KOPT-K1 (cell line): ENCODE data around the gene UBA1.

Source experiments
- H3K27ac ChIP-seq: fragments of 200-600 bp; sonication (generic); 2 replicates; pipeline ENCODE4 v1.5.1; 2016; ENCODE audit warnings: antibody characterized with exemption, mild to moderate bottlenecking, low read depth, low read length; ENCODE audit not compliant: poor library complexity, severe bottlenecking
- H3K36me3 ChIP-seq: fragments of 200-600 bp; sonication (generic); 2 replicates; pipeline ENCODE4 v1.5.1; 2017; ENCODE audit warnings: antibody characterized with exemption, mild to moderate bottlenecking, low read length, moderate library complexity; ENCODE audit not compliant: insufficient read depth
- H3K9me3 ChIP-seq: fragments of 200-600 bp; sonication (generic); 2 replicates; pipeline ENCODE4 v1.5.1; 2017; ENCODE audit warnings: antibody characterized with exemption, low read length, mild to moderate bottlenecking; ENCODE audit not compliant: insufficient read depth, poor library complexity, severe bottlenecking

UBA1 gene

DNA sequence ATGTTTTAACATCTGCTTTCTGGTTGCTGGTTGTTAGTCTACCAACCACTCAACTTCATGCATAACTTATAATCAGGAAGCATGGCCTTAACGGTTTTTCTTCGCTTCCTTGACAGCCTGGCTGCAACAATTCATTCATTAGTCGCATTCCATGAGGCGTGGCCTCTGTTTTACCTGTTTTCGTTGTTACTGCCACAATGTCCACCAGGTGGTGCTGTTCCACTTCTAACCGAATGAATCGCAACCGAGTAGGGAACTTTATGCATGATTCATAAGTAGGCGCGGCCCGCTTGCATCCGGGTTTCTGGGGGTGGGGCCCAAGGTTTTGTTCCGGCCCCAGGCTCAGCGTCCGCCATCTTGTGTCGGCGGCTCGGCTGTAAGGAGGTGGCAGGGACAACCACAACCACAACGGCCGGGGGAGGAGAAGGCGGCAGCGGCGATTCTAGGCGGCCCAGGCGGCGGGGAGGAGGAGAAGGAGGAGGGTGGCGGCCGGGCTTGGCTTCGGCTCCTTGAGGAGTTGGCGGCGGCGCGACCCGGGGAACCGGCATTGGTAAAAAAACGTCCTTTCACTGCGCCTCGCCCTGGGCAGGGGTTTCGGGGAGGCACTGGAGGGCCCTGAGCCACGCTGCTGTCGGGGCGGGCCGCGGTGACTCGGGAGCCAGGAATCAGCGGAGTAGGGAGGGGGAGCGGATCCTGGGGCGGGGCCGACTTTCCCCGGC is at the start of gene UBA1:
UBA1 (plus strand) TSS at position 355 of the 719 bp plus-strand sequence. CDS start 4,974 bp downstream, outside the sequence.
- no peaks in the 10 kb centered on the region for H3K9me3 ChIP-seq
- H3K36me3 ChIP-seq = peaks cover 33% of the 10 kb centered on the region
- H3K27ac ChIP-seq = peak within 1 kb of the TSS; percentile 93

DNA sequence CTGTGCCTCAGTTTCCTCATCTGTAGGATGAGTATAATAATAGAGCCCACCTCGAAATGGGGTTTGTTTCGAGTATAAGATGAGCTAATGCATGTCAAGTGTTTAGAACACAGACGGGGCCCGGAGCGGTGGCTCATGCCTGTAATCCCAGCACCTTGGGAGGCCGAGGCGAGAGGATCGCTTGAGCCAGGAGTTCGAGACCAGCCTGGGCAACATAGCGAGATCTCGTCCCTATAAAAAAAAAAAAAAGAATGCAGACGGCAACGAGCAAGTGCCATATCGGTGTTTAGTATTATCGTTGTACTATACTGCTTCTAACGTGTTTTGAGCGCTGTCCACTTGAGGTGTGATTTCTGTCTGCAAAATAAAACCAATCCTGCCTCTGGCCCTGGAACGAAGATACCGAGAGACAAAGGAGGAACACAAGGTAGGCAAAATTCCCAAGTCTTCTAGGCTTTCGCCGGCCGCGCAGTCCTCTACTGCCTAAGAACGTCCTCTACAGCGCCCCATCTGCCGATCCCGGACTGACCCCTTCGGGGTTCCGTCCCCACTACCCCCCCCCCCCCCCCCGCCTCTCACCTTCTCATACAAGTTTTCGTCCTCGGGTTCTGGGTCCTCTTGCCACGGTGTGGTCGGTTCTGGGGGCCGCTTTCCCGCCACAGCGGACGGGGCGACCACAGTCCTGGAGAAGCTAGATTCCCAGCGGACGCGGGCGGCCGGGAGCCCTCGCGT is 49.6 kb upstream of the UBA1 start:
- Histone ChIP-seq H3K27ac (peak overlapping the region; percentile 94), H3K9me3 (peaks cover 4% of the 10 kb centered on the region), H3K36me3 (peaks cover 43% of the 10 kb centered on the region)

DNA sequence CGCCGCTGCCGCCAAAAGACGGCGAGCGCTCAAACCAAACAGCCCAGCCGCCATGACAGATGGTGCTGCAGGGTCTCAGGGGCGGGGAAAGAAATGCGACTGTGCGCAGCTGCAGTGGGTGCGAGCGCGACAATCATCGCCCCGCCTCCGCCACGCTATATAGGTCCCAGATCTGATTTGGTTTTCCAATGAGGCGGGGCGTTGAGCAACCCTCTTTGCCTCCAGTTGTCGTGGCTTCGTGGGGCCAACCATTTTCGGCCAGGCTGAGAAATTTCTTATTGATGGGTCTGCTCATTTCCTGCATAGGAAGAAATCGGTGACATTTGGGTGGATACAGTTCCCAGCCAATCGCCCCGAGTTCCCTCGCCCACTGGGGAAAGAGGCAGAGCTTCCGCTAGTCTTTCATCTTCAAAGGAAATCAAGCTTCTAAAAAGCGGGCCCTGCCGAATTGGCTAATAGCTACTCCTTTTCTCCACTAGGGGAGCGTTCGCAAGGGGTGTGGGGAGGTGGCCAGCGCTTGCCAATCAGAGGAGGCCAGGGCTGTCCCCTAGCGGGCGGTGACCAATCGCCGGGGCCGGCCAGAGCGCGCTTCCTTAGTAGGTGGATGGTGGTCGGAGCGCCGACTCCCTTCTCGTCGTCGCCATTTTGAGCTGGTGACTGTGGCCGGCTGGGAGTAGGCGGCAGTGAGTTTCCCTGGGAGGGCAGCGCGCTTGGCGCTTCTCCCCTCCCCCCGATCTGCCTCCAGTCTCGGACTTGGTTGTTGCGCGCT is 48.8 kb upstream of the UBA1 start, which contains the start of the genes NDUFB11 and RBM10:
NDUFB11 (minus strand) TSS at position 77 of the 769 bp plus-strand sequence; CDS start at position 54, 23 bp downstream.
RBM10 (plus strand) TSS at position 596 of the 769 bp plus-strand sequence. CDS start 2,261 bp downstream, outside the sequence.
- H3K9me3 ChIP-seq = peaks cover 4% of the 10 kb centered on the region
- peaks cover 47% of the 10 kb centered on the region for H3K36me3 ChIP-seq
- peak within 1 kb of the TSS; percentile 94 for H3K27ac ChIP-seq

DNA sequence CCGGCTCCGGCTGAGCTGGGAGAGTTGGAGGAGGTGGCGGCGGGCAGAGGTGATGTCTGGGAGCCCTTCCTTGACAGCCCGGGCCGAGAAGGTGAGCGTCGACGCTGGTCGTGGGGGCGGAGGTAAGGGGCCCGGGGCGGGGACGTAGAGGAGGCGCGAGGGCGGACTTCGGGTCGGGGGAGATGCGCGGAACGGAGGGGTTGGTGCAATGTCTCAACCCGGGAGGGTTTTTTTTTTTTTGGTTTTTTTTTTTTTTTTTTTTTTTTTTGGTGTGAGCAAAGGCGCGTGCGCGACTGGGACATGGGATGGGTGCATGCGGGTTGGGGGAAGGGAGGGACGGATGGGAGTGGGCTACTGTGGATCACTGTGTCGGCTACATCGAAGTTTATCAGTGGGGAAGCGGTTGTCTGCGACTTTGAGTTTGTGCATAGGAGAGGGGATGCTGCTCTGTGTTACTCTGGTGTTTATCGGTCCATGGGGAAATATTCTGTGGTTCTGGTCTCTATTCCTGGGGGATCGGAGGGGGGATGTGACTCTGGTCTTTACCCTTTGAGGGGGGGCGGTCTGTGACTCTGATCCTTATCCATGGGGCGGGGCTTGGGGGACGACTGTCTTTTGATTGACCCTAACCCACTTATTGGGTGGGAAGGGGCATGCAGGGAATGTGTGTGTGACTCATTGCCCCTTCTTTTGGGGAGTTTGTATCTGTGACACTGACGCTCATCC is 48.1 kb upstream of the UBA1 start:
- H3K27ac ChIP-seq = peak overlapping the region; percentile 94
- peaks cover 42% of the 10 kb centered on the region for H3K36me3 ChIP-seq
- H3K9me3 ChIP-seq = peaks cover 4% of the 10 kb centered on the region

DNA sequence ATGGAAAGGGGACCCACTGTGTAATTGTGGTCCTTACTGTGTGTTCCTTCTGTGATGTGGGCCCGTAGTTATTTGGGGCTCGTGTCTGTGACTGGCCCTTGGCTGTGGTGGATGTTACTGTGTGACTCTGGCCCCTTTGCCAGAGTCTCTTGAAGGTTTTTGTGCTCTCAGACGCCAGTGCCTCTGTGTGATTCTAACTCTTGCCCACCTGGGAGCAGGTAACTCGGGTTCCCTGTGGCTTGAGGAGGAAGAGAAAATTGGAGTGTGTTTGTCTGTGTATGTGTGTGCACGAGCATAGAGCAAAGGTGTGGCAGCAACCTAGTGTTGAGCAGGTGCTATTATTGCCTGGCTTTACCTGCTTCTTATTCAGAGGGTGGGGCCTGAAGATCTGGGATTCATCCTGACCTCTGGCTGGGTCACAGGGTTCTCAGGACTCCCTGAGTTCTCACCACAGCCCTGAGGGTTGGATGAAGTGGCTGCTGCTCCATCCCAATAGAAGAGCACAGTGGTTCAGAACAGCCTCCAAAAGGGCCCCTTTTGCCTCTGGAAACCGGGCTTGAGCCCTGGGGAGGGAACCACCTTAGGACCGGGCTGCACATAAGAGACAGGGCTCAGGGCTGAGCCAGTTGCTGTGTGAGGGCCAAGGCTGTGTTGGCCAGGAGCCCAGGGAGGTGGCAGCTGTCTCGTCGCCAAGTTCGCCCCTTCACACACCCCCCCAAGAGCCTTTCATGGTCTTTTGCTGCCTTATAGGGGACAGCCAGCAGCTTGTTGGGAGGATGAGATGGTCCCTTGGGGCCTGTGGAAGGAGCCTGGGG is 47.3 kb upstream of the UBA1 start:
- Histone ChIP-seq H3K9me3 (peaks cover 4% of the 10 kb centered on the region), H3K36me3 (peaks cover 45% of the 10 kb centered on the region), H3K27ac (peak overlapping the region; percentile 94)

DNA sequence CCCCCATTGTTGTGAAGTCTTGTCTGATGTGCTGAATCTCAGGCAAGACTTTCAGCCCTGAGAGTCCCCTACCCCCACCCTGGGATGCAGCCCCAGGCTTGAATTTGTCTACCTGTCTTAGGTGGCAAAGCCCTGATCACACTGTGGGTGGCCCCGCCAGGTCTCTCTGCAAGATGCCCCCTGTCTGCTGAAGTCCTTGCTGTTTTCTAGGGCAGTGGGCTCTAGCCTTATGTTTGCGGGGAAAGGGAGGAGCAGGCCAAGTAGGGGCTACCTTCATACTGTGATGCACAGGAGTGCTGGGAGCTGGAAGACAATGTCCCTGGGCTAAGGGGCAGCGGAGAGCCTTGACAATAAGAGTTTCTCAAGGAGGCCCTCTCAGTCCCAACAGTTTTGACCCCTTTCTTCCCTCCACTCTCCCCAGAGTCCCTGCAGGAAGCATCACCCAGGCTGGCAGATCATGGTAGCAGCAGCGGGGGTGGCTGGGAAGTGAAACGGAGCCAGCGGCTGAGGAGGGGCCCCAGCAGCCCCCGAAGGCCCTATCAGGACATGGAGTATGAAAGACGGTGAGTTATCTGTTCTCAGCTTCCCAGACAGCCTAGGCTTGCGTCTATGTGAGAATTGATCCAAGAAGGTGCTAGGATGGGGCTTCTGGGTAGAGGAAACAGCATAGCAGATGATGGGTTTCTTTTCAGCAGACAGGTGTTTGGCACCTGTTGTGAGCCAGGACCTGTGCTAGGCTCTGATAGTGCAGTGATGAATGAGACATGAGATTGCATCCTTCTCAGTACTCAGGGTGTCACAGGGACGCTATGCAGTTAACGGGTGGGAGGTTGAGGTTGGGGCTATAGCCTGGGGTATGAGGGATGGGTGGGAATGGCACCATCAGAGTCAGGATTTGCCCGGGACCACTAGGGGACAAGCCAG is 46.4 kb upstream of the UBA1 start:
- peak overlapping the region; percentile 94 for H3K27ac ChIP-seq

DNA sequence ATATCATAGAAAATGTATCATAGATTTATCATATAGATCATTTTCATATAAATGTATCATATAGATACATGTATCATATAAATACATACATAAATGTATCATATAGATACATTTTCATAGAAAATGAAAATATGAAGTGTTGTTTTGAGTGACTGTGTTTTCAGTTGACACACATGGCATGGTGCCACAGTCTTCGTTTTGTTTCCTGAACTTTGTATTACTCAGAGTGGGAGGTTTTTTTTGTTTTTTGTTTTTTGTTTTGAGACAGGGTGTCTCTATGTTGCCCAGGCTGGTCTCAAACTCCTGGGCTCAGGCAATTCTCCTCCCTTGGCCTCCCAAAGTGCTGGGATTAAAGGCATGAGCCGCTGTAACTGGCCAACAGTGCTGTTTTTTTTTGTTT is 44.7 kb upstream of the UBA1 start:
- no peak overlapping the region for H3K27ac ChIP-seq
- peaks cover 56% of the 10 kb centered on the region for H3K36me3 ChIP-seq

More for the DNA sequence above, 46.4 kb upstream of the UBA1 start:
- peaks cover 48% of the 10 kb centered on the region for H3K36me3 ChIP-seq
- peaks cover 4% of the 10 kb centered on the region for H3K9me3 ChIP-seq

DNA sequence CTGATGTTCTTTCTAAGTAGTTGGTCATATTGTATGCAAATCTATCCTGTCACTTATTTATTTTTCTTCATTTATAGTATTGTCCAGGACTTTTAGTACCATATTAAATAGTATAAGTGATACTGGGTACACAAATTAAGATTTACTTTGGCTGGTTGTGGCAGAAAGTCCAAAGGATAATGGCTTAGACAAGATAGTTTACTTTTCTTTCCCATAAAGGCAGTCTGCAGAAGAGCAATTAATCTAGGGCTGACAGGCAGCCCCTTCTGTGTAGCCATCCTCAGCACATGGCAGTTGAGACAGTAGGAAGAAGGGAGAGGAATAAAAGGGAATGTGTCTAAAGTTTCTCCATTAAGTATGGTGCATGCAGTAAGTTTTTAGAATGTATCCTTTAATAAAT is 42.2 kb upstream of the UBA1 start:
- Histone ChIP-seq H3K27ac (no peak overlapping the region), H3K36me3 (peaks cover 78% of the 10 kb centered on the region), H3K9me3 (peaks cover 4% of the 10 kb centered on the region)

More for the DNA sequence above, 44.7 kb upstream of the UBA1 start:
- H3K9me3 ChIP-seq = peaks cover 4% of the 10 kb centered on the region

DNA sequence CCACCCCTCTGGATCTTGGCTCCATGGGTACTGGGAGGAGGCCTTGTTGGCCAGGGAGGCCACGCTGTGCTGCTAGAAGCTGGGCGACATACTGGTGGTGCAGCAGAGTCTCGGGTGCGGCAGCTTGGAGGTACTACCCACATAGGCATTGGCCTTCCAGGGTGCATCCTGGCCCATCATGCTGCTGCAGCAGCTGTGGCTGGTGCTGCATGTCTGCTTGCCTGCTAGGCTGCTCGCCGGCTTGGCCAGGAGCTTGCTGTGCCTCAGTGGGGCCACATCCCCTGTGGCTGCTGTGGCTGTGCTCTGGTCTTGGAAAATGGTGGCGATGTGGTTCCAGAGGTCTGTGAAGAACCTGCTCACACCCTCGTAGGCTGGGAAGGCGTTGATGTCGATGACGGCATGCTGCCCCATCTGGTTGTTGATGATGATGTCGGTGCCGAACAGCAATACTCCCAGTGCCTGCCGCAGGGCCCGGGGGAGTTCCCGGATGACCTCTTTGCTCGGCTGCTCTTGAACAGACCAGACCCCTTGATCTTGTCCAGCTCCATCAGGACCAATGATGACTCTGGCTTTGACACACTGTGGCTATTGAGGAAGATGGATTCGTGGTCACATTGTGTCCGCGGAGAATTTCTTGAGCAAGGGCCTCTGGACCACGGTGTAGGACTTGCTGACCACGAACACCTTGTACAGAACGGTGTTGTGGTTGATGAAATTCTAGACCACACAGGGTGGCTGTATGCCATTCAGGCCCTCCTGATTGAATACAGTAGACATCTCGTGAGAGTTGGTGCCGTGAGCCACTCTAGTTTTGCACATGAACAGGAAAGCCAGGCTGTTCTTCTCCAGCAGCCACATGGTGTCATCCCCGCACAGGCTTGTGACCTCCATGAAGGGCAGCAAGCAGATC is 36.8 kb upstream of the UBA1 start:
- Histone ChIP-seq H3K27ac (no peak overlapping the region), H3K9me3 (no peaks in the 10 kb centered on the region), H3K36me3 (peaks cover 73% of the 10 kb centered on the region)

DNA sequence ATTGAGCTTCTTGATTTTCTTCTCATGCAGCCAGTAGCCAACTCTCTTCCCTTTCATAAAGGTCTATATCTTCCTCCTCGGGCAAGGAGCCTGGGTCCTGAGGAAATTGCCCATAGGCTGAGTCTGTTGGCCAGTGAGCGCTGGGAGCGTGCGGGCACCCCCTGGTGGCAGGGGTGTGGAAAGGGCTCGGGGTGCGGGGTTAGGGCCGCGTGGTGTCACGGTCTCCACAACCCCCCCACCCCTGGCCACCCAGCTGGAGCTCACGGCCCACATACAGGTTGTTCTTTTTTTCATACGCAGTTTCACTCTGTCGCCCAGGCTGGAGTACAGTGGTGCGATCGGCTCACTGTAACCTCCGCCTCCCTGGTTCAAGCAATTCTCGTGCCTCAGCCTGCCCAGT is 35.5 kb upstream of the UBA1 start:
- Histone ChIP-seq H3K27ac (no peak overlapping the region), H3K36me3 (peaks cover 74% of the 10 kb centered on the region), H3K9me3 (no peaks in the 10 kb centered on the region)

DNA sequence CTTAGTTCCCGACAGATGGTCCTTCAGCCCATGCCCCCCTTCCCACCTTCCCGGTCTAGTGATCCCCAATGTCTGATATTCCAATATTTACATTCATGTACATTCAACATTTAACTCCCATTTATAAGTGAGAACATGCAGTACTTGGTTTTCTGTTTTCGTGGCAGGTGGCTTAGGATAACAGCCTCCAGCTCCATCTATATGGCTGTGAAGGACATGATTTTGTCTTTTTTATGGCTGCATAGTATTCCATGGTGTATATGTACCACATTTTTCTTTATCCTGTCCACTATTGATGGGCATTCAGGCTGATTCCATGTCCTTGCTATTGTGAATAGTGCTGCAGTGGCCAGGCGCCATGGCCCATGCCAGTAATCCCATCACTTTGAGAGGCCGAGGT is 34.8 kb upstream of the UBA1 start:
- Histone ChIP-seq H3K9me3 (no peaks in the 10 kb centered on the region), H3K36me3 (peaks cover 72% of the 10 kb centered on the region), H3K27ac (no peak overlapping the region)

DNA sequence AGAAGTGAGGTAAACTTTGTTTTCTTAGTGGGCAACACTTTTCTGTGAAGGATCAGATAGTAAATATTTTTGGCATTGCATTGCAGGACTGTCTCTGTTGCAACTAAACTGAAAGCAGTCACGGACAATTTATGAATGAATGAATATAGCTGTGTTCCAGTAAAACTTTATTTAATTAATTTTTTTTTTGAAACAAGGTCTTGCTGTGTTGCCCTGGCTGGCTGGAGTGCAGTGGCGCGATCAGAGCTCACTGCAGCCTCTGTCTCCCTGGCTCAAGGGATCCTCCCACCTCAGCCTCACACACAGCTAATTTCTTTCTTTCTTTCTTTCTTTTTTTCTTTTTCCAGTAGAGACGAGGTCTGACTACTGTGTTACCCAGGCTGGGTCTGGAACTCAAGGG is 32.8 kb upstream of the UBA1 start:
- H3K9me3 ChIP-seq = no peaks in the 10 kb centered on the region
- peaks cover 68% of the 10 kb centered on the region for H3K36me3 ChIP-seq
- no peak overlapping the region for H3K27ac ChIP-seq
